ENCODE results near the gene SLIT3. TPM values are rescaled to one million over a fixed set of nuclear protein-coding genes. Genes with fewer than 3 reads are reported as not detected.

SLIT3 gene
- total RNA-seq, 1 donor from 2014 or later = 3.2 TPM

DNA sequence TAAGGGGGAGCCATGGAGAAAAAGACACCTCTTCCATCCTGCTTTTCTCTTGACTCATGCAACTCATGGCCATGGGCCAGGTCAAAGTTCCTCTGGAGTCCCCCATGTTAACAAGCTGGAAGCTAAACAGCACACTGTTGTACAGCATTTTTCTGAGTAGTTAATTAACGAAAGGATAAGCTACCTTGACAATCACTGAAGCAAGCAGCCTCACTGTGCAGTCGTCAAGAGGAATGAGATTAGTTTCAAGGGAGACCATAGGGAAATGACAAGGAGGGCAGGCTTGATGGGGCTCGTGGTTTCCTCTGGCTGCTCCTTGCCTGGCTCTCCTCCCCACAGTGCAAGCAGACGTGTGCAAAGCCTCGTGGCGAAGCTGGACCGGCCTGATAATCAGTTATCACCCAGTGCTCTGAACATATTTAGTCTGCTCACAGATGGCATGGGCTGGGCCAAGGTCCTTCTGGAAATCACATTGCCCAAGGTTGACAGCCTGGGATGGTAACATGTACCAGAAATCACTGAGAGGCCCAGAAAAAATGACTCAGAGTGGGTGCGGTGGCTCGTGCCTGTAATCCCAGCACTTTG is 209.5 kb downstream of the SLIT3 start:
- DNase-seq (ENCODE audit: low spot score) = no peak
- peaks cover 3% of the 10 kb centered on the region for H3K4me1 Mint-ChIP-seq (ENCODE audit: unreplicated experiment)
- no peak overlapping the region for H3K27ac Mint-ChIP-seq (ENCODE audit: unreplicated experiment)
- H3K4me3 Mint-ChIP-seq (ENCODE audit: unreplicated experiment) = no peak overlapping the region
- H3K36me3 Mint-ChIP-seq (ENCODE audit: low read depth, unreplicated experiment) = no peaks in the 10 kb centered on the region
- peaks cover 7% of the 10 kb centered on the region for H3K27me3 Mint-ChIP-seq (ENCODE audit: unreplicated experiment)
- no peaks in the 10 kb centered on the region for H3K9me3 Mint-ChIP-seq (ENCODE audit: unreplicated experiment)
- TF ChIP-seq CTCF (IDR thresholded peaks at IDR 0.05; ENCODE audit: unreplicated experiment) = no peak

DNA sequence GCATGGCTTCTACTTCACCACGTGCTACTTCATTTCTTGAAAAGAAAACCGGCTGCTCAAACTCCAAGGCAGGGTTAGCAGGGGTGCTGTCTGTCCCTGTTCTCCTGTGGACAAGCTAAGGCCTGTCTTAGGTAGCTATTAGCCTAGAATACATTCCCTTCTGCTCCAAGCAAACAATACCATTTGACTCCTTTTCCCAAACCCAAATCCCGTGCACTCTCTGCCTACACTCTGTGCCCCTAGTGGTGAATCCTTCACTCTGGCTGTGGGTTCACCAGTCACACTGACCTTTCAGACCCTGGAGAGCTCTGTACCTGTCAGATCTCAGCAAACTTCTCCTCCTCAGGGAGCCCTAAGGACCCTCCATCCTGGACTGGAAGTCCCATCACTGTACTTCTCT is 211.6 kb downstream of the SLIT3 start:
- peak; percentile 19 for TF ChIP-seq CTCF (IDR thresholded peaks at IDR 0.05; ENCODE audit: unreplicated experiment)
- no peak overlapping the region for H3K4me3 Mint-ChIP-seq (ENCODE audit: unreplicated experiment)
- H3K36me3 Mint-ChIP-seq (ENCODE audit: low read depth, unreplicated experiment) = no peaks in the 10 kb centered on the region
- H3K4me1 Mint-ChIP-seq (ENCODE audit: unreplicated experiment) = peaks cover 3% of the 10 kb centered on the region
- H3K9me3 Mint-ChIP-seq (ENCODE audit: unreplicated experiment) = no peaks in the 10 kb centered on the region
- H3K27me3 Mint-ChIP-seq (ENCODE audit: unreplicated experiment) = peaks cover 7% of the 10 kb centered on the region
- no peak overlapping the region for H3K27ac Mint-ChIP-seq (ENCODE audit: unreplicated experiment)
- DNase-seq (ENCODE audit: low spot score) = no peak

- H3K4me1 Mint-ChIP-seq (ENCODE audit: unreplicated experiment) = peaks cover 10% of the 10 kb centered on the region
- no peak for TF ChIP-seq CTCF (IDR thresholded peaks at IDR 0.05; ENCODE audit: unreplicated experiment)
- peaks cover 7% of the 10 kb centered on the region for H3K27me3 Mint-ChIP-seq (ENCODE audit: unreplicated experiment)
- DNase-seq (ENCODE audit: low spot score) = no peak
- no peak overlapping the region for H3K27ac Mint-ChIP-seq (ENCODE audit: unreplicated experiment)
- H3K36me3 Mint-ChIP-seq (ENCODE audit: low read depth, unreplicated experiment) = no peaks in the 10 kb centered on the region
- H3K9me3 Mint-ChIP-seq (ENCODE audit: unreplicated experiment) = no peaks in the 10 kb centered on the region
- H3K4me3 Mint-ChIP-seq (ENCODE audit: unreplicated experiment) = no peak overlapping the region
These were observed 212.8 kb downstream of the SLIT3 start for GRCh38 chr5:169088028-169088725.

DNA sequence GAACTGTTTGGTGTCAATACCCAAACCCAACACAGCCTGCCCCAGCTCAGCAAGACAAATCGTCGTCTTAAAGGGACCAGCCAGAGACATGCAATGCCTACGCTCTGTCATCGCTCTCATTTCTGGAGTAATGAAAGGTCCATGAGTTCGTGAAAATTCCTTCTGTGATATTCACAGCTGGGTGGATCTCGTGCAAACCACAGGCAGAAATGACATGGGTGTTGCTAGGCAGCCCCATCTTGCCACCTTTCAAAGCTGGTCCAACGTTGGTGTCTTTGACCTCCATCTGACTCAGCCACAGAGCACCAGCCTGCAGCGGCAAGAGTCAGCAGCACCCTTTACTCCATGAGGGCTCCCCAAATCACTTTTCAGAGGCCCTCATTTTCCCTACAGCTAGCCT is 215.3 kb downstream of the SLIT3 start:
- no peak for DNase-seq (ENCODE audit: low spot score)
- no peaks in the 10 kb centered on the region for H3K9me3 Mint-ChIP-seq (ENCODE audit: unreplicated experiment)
- H3K4me3 Mint-ChIP-seq (ENCODE audit: unreplicated experiment) = no peak overlapping the region
- TF ChIP-seq CTCF (IDR thresholded peaks at IDR 0.05; ENCODE audit: unreplicated experiment) = no peak
- peaks cover 4% of the 10 kb centered on the region for H3K27me3 Mint-ChIP-seq (ENCODE audit: unreplicated experiment)
- H3K36me3 Mint-ChIP-seq (ENCODE audit: low read depth, unreplicated experiment) = no peaks in the 10 kb centered on the region
- H3K27ac Mint-ChIP-seq (ENCODE audit: unreplicated experiment) = no peak overlapping the region
- peaks cover 10% of the 10 kb centered on the region for H3K4me1 Mint-ChIP-seq (ENCODE audit: unreplicated experiment)

DNA sequence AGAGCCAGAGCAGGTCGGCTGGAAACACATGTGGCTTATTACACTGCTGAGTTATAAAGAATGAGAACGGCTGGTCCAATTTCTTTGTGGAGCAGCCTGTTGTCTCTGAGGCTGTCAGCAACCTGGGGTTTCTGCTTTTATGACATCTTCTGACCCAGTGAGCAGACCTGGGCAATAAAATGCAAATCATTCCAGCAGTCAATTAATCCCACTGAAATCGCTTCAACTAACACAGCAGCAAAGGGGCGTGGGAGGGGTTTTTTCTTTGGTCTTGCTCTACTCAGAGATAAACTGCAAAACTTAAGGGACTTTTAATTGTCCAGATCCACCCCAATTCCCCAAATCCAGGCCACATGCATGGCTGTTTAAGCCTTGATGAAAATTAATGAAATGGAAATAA is 215.7 kb downstream of the SLIT3 start:
- Mint-ChIP-seq H3K4me1 (ENCODE audit: unreplicated experiment) (peaks cover 10% of the 10 kb centered on the region), H3K4me3 (ENCODE audit: unreplicated experiment) (no peak overlapping the region), H3K27ac (ENCODE audit: unreplicated experiment) (no peak overlapping the region), H3K27me3 (ENCODE audit: unreplicated experiment) (peaks cover 4% of the 10 kb centered on the region), H3K36me3 (ENCODE audit: low read depth, unreplicated experiment) (no peaks in the 10 kb centered on the region), H3K9me3 (ENCODE audit: unreplicated experiment) (no peaks in the 10 kb centered on the region)
- DNase-seq (ENCODE audit: low spot score) = no peak
- no peak for TF ChIP-seq CTCF (IDR thresholded peaks at IDR 0.05; ENCODE audit: unreplicated experiment)
